Left ventricle myocardium inferior (tissue), 1 donor: Measurements from ENCODE around the gene MLXIP. TPM values are rescaled to one million over a fixed set of nuclear protein-coding genes. Genes with fewer than 3 reads are reported as not detected.
"Not testable (repeated sequence)": the region's sequence is repeated elsewhere in the genome, so short reads cannot be mapped to it uniquely, and the experiment has no call there.

Source experiments
- DNase-seq: peaks from one replicate; pipeline ENCODE4 v3.0.0-alpha.2; 2020
- H3K27ac ChIP-seq: fragments of 200-600 bp; replicated peaks from 2 replicates; pipeline ENCODE4 v1.8.0; 2021
- H3K27me3 ChIP-seq: fragments of 200-600 bp; 2 replicates; pipeline ENCODE4 v1.8.0; 2021; ENCODE audit warnings: low read depth
- H3K36me3 ChIP-seq: fragments of 200-600 bp; 2 replicates; pipeline ENCODE4 v1.8.0; 2021
- H3K4me1 ChIP-seq: fragments of 200-600 bp; 2 replicates; pipeline ENCODE4 v1.8.0; 2021
- H3K4me3 ChIP-seq: fragments of 200-600 bp; 2 replicates; pipeline ENCODE4 v1.8.0; 2021; ENCODE audit warnings: mild to moderate bottlenecking, moderate library complexity
- H3K9me3 ChIP-seq: fragments of 200-600 bp; replicated peaks from 2 replicates; pipeline ENCODE4 v1.8.0; 2021
- intact Hi-C: fragments of 100-400 bp; cut with micrococcal nuclease; formaldehyde crosslinking; loops from one replicate; pipeline ENCODE4 v1.11.0; 2022
- total RNA-seq: library from RNA; stranded (reverse); fragmentation: NEBNext Ultra II Directional; extraction: Animal tissue kit (Norgen Biotek cat#: 25700); gene quantifications from one replicate; pipeline ENCODE4 v1.2.1, GENCODE V29; 2021
- TF ChIP-seq, protein P1 (sequence below): fragments of 200-600 bp; IDR thresholded peaks from 2 replicates; pipeline ENCODE4 v1.8.0; 2021; ENCODE audit warnings: antibody characterized with exemption, mild to moderate bottlenecking, borderline replicate concordance
- donor health status: DM: no; HTN: yes; CAD: no; lungs with severe emphysema.

Gene MLXIP
- total RNA-seq, 1 donor from 2014 or later, result 16.7 TPM

DNA sequence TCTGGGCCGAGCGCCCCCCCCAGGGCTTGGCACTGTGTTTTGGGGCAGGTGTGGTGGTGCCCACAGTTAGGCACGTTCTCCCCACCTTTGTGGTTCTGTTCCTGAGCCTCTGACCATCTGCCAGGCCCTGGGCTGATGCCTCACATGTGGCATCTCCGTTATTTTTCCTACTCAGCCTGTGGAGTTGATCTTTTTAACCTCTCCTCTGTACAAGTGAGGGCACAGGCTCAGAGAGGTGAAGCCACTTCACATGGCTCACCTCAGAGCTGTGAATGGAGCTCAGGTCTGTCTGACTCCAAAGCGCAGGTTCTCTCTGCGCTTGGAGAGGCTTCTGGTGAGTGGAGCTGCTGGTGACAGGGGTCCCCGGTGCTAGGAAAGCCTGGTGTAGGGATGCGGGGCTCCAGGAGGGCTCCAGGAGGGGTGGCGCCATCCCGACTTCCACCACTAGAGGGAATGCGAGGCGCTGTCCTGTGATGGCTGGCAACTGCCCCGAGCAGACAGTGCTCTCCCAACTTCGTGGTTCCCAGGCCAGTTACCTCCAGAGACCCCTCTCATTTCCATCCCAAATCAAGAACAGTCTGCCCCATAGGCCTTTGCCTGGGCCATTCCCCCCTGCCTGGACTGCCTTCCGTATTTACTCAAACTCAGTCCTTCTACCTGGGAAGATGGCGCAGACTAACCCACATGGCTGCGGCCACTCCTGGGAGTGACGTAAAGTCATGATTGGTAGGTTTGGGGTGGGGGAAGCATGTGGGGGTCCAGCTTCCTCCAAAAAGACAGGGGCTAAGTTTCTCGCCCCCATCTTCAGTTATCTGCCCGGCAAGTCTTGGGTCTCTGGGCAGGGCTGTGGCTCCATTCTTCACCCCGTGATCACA lies 47.0 kb upstream of the MLXIP start:
- peaks cover 45% of the 10 kb centered on the region for H3K4me1 ChIP-seq
- TF ChIP-seq, protein P1, sequence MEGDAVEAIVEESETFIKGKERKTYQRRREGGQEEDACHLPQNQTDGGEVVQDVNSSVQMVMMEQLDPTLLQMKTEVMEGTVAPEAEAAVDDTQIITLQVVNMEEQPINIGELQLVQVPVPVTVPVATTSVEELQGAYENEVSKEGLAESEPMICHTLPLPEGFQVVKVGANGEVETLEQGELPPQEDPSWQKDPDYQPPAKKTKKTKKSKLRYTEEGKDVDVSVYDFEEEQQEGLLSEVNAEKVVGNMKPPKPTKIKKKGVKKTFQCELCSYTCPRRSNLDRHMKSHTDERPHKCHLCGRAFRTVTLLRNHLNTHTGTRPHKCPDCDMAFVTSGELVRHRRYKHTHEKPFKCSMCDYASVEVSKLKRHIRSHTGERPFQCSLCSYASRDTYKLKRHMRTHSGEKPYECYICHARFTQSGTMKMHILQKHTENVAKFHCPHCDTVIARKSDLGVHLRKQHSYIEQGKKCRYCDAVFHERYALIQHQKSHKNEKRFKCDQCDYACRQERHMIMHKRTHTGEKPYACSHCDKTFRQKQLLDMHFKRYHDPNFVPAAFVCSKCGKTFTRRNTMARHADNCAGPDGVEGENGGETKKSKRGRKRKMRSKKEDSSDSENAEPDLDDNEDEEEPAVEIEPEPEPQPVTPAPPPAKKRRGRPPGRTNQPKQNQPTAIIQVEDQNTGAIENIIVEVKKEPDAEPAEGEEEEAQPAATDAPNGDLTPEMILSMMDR, result peak; percentile 78
- intact Hi-C loops, result no loop called here
- DNase-seq, result peak; percentile 48
- H3K27ac ChIP-seq, result no peak overlapping the region
- no peaks in the 10 kb centered on the region for H3K27me3 ChIP-seq
- H3K9me3 ChIP-seq, result no peaks in the 10 kb centered on the region
- H3K36me3 ChIP-seq, result peaks cover 14% of the 10 kb centered on the region
- no peak overlapping the region for H3K4me3 ChIP-seq

DNA sequence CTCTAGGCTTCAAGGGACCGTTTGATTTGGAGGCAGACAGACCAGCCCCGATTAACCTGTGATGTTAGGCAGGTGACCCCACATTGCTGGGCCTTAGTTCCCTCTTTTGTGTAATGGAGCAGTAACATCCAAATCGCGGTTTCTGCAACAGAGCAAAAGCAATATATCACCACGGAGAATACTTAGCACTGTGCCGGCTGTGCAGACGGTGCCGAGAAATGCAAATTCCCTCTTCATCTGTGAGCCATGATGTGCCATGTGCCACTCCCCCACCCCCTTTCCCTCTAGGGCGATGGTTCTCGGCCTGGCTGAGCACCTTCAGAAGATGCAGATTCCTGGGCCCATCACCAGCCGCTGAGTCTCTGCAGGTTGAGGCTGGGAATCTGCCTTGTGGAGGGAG lies 46.0 kb upstream of the MLXIP start:
- Histone ChIP-seq H3K4me3 (no peak overlapping the region), H3K27ac (no peak overlapping the region), H3K4me1 (peaks cover 41% of the 10 kb centered on the region), H3K9me3 (no peaks in the 10 kb centered on the region), H3K27me3 (no peaks in the 10 kb centered on the region), H3K36me3 (peaks cover 24% of the 10 kb centered on the region)
- intact Hi-C loops, result no loop called here
- no peak for DNase-seq
- TF ChIP-seq, protein P1, result no peak

DNA sequence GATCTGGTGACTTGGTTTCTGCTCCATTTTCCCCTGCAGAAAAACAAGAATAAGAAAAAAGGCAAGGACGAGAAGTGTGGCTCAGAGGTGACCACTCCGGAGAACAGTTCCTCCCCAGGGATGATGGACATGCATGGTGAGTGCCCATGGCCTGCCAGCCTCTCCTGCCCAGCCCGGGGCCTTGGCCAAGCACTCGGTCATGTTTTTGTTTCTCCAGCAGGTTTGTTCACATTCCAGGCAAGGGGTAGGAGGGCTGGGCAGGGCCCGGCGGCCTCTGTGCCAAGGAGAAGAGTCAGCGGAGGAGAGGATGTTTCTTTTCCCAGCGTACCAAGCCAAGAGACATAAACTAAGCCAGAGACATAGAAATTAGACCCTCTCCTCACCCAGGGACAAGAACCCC lies 43.3 kb upstream of the MLXIP start:
- H3K36me3 ChIP-seq, result peaks cover 28% of the 10 kb centered on the region
- no peak for DNase-seq
- H3K27me3 ChIP-seq, result no peaks in the 10 kb centered on the region
- no peaks in the 10 kb centered on the region for H3K9me3 ChIP-seq
- H3K4me1 ChIP-seq, result peaks cover 15% of the 10 kb centered on the region
- TF ChIP-seq, protein P1, result no peak
- H3K27ac ChIP-seq, result no peak overlapping the region
- no peak overlapping the region for H3K4me3 ChIP-seq
- intact Hi-C loops, result no loop called here

DNA sequence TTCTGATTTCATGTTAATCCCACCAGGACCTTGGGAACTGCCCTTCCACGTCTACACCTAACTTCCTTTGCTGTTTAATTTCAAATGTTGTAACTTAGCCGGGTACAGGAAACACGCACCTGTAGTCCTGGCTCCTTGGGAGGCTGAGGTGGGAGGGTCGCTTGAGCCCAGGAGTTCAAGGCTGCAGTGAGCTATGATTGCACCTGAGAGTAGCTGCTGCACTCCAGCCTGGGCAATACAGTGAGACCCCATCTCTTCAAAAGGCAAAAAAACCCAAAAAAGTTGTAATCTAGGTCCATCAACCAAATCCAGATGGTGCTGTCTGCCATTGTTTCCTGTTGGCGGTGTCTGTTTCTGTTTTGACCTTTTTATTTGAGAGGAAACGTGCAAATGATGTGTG lies 42.4 kb upstream of the MLXIP start:
- no peaks in the 10 kb centered on the region for H3K27me3 ChIP-seq
- TF ChIP-seq, protein P1, result no peak
- intact Hi-C loops, result no loop called here
- H3K27ac ChIP-seq, result no peak overlapping the region
- H3K9me3 ChIP-seq, result no peaks in the 10 kb centered on the region
- DNase-seq, result no peak
- H3K36me3 ChIP-seq, result peaks cover 28% of the 10 kb centered on the region
- peaks cover 10% of the 10 kb centered on the region for H3K4me1 ChIP-seq
- no peak overlapping the region for H3K4me3 ChIP-seq

DNA sequence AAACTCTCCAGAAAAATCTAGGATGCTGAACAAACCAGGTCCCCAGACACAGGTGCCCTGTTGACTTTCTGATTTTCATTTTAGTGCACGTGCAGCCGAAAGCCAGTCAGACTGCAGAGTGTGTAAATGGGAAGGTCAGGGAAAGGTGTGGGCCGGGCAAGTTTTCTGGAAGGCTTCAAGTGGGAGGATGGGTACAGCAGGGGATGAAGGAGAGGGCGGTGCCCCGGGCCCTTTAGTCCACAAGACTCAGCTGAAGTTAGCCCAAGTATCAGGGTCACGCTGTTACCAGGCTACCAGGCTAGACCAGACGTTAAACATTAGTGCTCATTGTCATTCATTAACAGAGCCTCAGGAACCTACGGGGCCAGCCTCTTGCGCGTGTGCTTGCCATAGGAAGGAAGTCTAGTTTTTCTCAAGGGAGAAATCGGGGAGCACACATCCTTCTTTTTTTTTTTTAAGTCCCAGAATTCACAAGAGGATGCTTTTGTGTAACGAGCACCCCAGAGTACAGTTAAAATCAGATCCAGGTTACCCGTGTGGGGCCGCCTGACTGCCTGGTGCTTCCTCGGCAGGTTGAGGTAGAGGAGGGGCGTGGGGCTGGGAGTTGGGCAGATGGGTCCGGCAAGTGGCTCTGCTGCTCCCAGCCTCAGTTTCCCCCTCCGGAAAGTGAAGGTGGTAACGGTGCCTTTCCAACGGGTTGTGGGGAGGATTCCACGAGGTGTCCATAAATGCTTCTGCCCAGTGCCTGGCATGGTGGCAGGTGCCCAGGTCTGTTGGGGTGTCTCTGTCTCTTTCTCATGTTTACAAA lies 37.8 kb upstream of the MLXIP start:
- Histone ChIP-seq H3K4me1 (no peaks in the 10 kb centered on the region), H3K9me3 (no peaks in the 10 kb centered on the region), H3K4me3 (no peak overlapping the region), H3K36me3 (peaks cover 58% of the 10 kb centered on the region), H3K27ac (no peak overlapping the region), H3K27me3 (no peaks in the 10 kb centered on the region)
- intact Hi-C loops, result no loop called here
- TF ChIP-seq, protein P1, result no peak
- no peak for DNase-seq

DNA sequence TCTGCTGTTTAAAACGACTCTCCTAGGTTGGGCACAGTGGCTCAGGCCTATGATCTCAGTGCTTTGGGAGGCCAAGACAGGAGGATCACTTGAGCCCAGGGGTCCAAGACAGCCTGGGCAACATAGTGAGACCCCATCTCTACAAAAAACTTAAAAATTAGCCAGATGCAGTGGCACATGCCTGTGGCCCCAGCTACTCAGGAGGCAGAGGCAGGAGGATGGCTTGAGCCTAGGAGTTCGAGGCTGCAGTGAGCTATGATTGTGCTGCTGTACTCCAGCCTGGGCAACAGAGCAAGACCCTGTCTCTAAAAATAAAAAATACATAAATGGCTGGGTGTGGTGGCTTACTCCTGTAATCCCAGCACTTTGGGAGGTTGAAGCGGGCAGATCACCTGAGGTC lies 37.1 kb upstream of the MLXIP start:
- intact Hi-C loops, H3K27ac ChIP-seq, DNase-seq, H3K9me3 ChIP-seq, H3K4me1 ChIP-seq, H3K27me3 ChIP-seq, H3K4me3 ChIP-seq: not testable (repeated sequence)
- H3K36me3 ChIP-seq, result peaks cover 58% of the 10 kb centered on the region
